DMS153 treated with DMSO at 0.1 percent for 48 hours (cell line): ENCODE results near the gene CCDC27.
"Not testable (repeated sequence)": the region's sequence is repeated elsewhere in the genome, so short reads cannot be mapped to it uniquely, and the experiment has no call there.

ENCODE experiments used
- DNase-seq: peaks from one replicate; lab custom pipeline; 2025; ENCODE audit not compliant: unreplicated experiment; lab: John Stamatoyannopoulos, UW

CCDC27 gene

DNA sequence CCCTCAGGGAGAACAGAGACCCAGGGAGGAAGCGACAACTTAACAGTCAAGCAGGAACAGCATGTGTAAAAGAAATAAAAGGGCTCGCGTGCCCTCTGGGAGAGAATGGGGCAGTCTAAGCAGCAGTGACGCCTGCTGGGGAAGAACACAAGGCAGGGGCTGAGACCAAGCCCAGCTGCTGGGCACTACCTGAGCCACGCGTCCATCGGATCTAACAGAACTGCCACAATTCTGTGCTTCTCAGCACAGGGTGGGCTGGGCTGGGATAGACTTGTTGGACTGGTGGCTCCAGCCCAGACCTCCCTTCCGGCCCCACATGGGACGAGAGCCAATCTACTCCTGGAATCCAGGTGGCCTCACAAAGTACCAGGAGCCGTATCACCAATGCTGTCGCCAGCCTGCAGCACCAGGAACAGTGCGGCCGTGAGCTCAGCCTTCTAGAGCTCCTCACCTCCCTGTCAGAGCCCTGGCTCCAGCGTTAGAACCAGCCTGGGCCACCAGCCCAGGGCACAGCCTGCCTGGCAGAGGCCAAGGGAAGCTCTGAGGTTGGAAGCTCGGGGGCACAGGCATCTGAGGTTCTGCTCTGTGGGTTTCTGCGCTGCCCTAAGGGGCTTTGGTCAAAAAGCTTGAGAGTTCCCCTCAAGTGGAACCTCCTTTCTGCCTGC is 36.6 kb downstream of the CCDC27 start:
- DNase-seq: no peak

DNA sequence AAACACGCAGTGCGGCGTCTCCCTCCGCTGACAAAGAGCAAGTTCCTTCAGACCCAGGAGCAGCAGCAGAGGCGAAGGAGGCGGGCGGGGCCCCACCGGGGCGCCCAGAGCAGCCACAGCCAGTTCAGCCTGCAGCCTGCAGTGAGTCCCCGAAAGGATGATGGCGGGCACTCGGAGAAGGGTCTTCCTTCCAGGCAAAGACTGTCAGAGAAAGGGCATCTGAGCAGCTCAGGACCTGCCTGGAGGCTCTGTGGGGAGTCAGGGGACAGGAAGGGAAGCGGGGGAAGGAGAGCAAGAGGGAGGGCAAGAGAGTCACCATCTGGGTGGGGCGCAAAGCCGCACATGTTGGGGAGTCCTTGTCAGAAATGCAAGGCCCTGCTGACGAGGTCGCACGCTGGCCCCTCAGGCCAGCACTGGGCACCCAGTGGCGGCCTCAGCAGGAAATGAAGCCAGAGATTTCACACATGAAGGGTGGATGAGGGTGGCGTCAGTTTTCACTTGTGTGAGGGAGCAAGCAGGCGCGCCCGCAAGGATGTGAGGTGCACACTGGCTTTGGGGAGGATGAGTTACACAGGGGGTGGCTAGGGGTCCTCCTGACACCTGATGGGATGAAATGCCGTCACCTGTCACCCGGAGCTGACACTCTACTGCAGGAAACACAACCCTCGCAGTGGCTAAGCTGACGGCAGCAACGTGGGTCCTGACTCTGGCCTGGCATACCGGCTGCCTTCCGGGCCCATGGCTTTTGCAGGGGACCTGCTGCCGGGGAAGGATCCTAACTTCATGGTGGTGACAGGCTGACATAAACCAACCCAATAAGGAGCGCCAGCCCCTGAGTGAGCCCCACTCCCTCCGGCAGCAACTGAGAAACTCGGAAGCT is 37.4 kb downstream of the CCDC27 start:
- no peak for DNase-seq

DNA sequence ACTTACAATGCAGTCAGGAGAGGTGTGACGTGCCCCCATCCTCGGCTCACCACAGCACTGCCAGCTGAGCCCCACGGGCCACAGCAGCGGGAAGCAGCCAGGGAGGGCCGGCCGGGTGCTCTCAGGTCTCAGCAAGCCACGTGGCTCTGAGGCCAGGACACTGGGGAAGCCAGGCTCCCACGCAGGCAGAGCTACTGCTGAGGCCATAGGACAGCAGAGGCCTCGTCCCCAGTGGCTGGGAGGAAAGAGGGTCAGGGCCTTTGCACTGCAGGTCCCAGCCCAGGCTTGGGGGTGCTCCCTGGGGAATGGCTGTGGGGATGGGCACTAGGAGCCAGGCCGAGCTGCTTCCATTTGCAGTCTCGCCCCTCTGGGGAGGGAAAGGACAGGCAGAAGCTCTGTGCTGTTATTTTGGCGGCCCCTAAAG is 38.3 kb downstream of the CCDC27 start:
- no peak for DNase-seq

- no peak for DNase-seq
Measured at GRCh38 chr1:3790952-3791351, 38.7 kb downstream of the CCDC27 start.

DNA sequence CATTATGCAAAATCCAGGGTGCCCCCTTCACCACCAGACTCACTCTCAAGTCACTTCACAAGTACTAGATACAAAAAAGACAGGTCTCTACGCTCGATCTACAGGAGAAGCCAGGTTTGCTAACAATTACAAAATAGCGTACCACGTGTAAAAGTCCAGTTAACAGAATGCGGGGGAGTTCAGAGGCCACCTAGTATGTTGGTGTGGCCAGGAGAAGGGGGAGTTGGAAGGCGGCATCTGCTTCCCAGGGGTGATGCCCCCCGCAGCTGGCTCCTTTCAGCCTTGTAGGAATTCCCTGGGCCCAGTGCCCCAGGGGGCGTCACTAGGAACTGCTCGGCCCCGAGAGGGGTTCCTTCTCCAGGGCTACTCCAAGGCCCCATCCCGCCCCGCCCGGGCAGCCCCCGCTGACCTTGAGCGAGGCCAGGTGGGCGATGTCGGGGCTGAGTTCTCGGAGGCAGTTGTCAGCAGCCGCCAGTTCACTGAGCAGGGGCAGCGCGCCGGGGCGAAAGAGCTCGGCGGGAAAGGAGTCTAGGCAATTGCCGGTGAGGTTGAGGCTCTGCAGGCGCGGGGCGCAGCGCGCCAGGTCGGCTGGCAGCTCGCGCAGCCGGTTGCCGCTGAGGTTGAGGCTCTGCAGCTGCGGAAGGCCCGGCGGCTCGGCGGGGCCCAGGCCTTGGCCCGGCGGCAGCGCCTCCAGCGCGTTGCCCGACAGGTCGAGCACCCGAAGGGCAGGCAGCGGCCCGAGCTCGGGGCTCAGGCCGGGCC is 43.4 kb downstream of the CCDC27 start:
- no peak for DNase-seq

DNA sequence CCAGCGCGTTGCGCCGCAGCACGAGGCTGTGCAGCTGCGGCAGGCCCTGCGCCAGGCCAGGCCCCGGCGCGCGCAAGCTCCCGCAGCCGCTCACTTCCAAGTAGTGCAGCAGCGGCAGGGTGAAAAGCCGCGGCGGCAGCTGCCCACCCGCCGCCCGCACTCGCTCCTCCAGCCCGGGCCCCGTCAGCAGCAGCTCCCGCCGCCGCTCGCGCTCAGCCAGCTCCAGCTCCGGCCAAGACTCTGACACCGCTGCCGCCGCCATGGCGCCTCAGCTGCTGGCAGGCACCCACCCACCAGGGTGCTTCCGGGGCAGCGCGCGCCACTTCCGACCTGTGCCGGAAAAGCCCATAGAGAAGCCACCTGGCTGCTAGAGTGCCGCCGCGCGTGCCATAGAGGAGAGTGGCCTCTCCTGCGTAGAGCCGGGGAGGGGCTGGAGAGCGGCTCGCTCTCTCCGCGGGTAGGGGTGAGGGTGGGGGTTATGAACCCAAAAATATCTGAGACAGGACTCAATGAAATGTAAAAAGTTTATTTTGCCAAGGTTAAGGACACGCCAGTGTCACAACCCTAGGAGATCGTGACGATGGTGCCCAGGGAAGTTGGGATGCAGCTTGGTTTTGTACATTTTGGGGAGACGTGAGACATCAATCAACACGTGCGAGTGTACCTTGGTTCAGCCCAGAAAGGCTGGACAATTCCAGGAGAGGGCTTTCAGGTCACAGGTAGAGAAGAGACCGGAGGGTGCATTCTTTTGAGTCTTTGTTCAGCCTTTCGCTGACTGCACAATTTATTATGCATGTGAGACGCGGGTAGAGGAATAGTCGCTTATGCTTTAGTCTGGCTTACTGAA is 44.2 kb downstream of the CCDC27 start, which contains the start of gene LRRC47:
LRRC47 (minus strand) TSS at position 284 of the 847 bp plus-strand sequence; CDS start at position 262, 22 bp downstream.
- DNase-seq: peak; percentile 46

DNA sequence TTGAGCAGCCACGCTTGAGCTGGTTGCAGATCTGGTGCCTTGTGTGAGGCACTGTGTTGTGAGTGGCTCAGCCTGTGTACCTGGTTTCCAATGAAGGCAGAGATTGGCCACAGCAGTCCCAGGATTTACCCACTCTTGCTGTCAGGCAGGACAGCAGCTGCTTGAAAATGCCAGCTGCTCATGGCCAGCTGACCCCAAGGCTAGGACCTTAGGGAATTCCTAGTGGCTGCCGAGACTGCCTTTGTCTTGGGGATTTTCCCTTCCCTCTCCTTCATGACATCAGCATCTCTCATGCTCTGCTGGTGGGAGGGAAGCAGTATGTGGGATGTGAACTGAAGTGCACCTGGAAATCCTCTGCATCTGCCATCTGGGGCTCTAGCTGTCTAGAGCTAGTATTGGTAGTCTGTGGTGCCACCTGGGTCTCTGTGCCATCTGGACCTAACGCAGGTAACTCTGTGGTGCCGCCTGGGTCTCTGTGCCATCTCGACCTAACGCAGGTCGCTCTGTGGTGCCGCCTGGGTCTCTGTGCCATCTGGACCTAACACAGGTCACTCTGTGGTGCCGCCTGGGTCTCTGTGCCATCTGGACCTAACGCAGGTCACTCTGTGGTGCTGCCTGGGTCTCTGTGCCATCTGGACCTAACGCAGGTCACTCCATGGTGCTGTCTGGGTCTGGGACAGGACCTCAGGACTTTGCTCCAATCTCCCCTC is 47.9 kb downstream of the CCDC27 start:
- DNase-seq: no peak

- DNase-seq: not testable (repeated sequence)
Measured at GRCh38 chr1:3800795-3801194, 48.5 kb downstream of the CCDC27 start.

DNA sequence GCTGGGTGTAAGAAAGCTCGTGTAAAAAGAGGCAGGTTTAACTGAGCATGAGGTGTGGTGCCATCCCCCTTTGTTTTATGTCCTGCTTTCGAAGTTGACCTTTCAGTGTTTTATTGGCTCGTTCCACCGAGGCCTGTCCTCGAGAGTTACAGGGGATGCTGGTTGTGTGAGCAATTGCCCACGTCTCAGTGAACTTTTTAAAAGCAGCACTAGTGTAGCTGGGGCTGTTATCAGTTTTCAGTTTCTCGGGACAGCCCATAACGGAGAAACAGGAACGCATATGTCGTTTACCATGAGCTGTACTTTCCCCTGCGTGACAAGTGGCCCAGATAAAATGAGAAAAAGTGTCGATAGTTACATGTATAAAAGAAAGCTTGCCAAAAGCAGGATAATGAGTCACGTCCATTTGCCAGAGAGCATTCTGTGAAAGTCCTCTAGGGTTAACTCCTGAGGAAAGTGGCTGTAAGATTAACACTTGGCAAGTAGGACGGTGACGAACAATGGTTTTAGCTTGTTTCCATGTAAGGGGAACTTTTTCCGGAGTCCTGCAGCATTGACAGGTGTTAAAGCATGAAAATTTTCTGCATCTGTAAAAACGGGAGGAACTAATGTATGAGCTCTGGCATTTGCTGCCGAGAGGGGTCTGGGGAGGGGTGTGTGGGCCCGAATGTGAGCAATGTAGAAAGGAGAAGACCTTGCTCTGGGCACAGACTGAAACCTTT is 51.8 kb downstream of the CCDC27 start:
- no peak for DNase-seq

DNA sequence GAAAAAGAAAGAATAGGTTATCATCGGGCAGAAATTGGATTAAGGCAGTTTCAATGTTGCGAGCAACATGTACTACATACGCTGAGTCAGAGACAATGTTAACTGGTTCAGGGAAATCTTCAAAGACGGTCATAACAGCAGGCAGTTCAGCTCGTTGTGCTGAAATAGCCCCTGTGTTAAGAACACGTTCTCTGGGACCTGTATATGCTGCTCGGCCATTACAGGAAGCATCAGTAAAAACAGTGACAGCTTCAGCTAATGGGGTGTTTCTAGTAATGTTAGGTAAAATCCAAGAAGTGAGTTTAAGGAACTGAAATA is 52.3 kb downstream of the CCDC27 start:
- DNase-seq: not testable (repeated sequence)

- DNase-seq: no peak
Measured at GRCh38 chr1:3805038-3805437, 52.8 kb downstream of the CCDC27 start.

DNA sequence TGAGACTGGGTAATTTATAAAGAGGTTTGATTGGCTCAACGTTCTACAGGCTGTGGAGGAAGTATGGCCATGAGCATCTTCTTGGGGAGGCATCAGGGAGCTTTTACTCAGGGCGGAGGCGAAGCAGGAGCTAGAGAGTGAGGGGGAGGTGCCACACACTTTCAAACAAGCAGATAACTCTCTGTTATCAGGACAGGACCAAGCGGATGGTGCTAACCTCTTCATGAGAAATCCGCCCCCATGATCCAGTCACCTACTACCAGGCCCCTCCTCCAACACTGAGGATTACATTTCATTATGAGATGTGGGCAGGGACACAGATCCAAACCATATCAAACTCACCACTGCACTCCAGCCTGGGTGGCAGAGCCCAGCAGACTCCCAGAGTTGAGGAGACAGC is 55.5 kb downstream of the CCDC27 start:
- no peak for DNase-seq

- no peak for DNase-seq
Measured at GRCh38 chr1:3809680-3810079, 57.4 kb downstream of the CCDC27 start.

DNA sequence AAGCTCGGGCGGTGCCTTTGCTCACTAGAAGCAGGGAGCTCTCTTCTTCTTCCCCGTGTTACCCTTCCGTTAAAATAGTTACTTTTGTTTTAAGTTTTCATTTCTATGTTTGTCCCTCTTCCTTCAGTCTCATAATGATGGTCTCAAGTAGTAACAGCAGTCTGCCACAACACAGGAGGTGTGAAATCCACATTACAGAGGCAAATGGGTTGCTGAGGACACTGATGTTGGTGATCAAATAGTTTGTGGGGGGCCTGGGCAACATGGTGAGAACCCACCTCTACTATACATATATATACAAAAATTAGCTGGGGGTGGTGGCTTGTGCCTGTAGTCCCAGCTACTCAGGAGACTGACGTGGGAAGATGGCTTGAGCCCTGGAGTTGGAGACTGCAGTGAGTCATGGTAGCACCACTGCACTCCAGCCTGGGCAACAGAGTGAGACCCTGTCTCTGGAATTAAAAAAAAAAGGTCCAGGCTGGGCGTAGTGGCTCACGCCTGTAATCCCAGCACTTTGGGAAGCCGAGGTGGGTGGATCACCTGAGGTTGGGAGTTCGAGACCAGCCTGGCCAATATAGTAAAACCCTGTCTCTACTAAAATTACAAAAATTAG is 58.0 kb downstream of the CCDC27 start:
- DNase-seq: not testable (repeated sequence)

DNA sequence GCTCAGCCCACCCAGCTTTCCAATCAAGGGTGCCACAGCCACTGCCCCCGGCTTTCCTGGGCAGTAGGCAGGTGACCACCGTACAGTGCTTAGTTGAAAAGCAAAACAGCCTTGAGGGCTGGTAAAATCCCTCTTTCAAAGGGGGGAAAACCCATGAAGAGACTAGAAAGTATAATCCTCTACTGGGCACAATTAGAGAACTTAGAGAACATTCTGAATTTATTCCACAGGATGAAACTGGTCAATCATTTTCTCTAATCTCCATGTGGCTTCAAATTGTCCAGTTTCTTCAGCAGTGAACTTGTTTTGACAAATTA is 59.3 kb downstream of the CCDC27 start:
- no peak for DNase-seq

GRCh38 chr1:3814065-3814464 is 61.8 kb downstream of the CCDC27 start:
- no peak for DNase-seq

GRCh38 chr1:3814771-3815561 is 62.7 kb downstream of the CCDC27 start:
- DNase-seq: no peak

DNA sequence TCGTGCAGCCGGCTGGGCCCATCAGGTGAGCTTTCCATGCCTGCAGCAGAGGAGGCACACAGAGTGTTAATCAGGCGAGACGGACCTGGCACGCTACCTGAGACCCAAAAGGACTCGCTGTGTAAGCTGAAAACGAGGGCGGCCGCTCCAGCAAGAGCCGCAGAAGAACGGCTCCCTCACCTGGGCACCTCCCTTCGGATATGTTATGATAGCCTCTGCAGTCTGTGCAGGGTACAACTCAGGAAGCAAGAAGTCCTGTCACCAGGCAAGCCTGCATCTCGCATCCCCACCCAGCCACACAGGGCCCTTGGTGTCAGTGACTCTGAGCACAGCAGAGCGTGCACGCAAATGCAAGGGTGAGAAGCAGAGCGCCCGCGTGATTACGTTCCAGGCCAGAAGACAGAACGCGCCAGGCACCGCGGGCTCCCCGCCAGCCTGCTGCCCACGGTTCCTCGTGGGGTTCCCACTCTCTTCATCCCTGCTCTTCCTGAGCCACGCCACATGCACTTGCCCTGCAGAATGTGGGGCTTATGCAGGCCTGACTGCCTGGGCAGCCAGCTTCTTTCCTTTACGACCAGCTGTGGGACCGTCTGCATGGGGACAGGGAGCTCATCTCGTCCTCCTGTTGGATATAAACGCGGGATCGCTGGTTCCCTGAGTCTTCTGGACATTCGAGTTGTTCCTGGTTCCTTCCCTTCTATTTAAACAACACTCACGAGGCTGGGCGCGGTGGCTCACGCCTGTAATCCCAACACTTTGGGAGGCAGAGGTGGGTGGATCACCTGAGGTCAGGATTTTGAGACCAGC is 64.3 kb downstream of the CCDC27 start:
- DNase-seq: no peak
